Gastroesophageal sphincter (tissue), 4 donors: ENCODE results near the gene ZNHIT2. TPM values are rescaled to one million over a fixed set of nuclear protein-coding genes. Genes with fewer than 3 reads are reported as not detected.

ENCODE experiments used
- ATAC-seq: fragments of 150-250 bp; one replicate; pipeline ENCODE4 v1.9.1; 2016; ENCODE audit warnings: mild to moderate bottlenecking, moderate library complexity
- H3K27ac ChIP-seq, 4 donors: fragments of 200-600 bp; sonication (generic) in 3 of 4; 1 replicate in 3 of 4; 2 replicates in 1 of 4; pipeline ENCODE4 v1.5.1; 2016 to 2019
- H3K27me3 ChIP-seq: fragments of 200-600 bp; sonication (generic); one replicate; pipeline ENCODE4 v1.5.1; 2019
- H3K36me3 ChIP-seq, 2 donors: fragments of 200-600 bp; sonication (generic); one replicate each; pipeline ENCODE4 v1.5.1; 2019; ENCODE audit warnings: control low read depth in 1 of 2
- H3K4me1 ChIP-seq, 3 donors: fragments of 200-600 bp; sonication (generic); 1 replicate in 2 of 3; 2 replicates in 1 of 3; pipeline ENCODE4 v1.5.1; 2016 to 2019; ENCODE audit warnings: control low read depth in 2 of 3
- H3K4me3 ChIP-seq, 2 donors: fragments of 200-600 bp; sonication (generic); one replicate each; pipeline ENCODE4 v1.5.1; 2019; ENCODE audit warnings: mild to moderate bottlenecking in 1 of 2, moderate library complexity in 1 of 2
- H3K9me3 ChIP-seq, 3 donors: fragments of 200-600 bp; sonication (generic); one replicate each; pipeline ENCODE4 v1.5.1; 2017 to 2019; ENCODE audit warnings: control low read depth in 2 of 3
- CTCF ChIP-seq, 4 experiments: fragments of 200-600 bp in 2 of 4; fragments of 450-650 bp in 2 of 4; sonication (generic) in 1 of 4; IDR thresholded peaks; one replicate each; pipeline ENCODE4 v1.5.1; 2017 to 2019; ENCODE audit warnings: antibody characterized with exemption in 4 of 4, mild to moderate bottlenecking in 2 of 4, moderate library complexity in 2 of 4
- EP300 ChIP-seq: sonication (generic); formaldehyde crosslinking; IDR thresholded peaks from one replicate; pipeline ENCODE4 v1.6.1; 2017; ENCODE audit warnings: antibody characterized with exemption, mild to moderate bottlenecking
- POLR2A ChIP-seq, 2 donors: fragments of 450-650 bp; IDR thresholded peaks; one replicate each; pipeline ENCODE4 v1.6.1; 2017; ENCODE audit warnings: antibody characterized with exemption in 2 of 2, mild to moderate bottlenecking in 2 of 2, moderate library complexity in 1 of 2
- POLR2AphosphoS5 ChIP-seq: sonication (generic); formaldehyde crosslinking; IDR thresholded peaks from one replicate; pipeline ENCODE4 v1.6.1; 2017; ENCODE audit warnings: antibody characterized with exemption
- WGBS, 2 donors: methylation state at CpG; one replicate each; pipeline ENCODE4 v1.1.5; 2018; ENCODE audit warnings: low coverage in 1 of 2; 5-methylcytosine and 5-hydroxymethylcytosine counted together
- total RNA-seq, 4 donors: library from RNA; depleted of rRNA; stranded (reverse); fragments of >200 nt; gene quantifications; one replicate each; pipeline ENCODE4 v1.1.0, GENCODE V29; 2016

ZNHIT2 gene
- total RNA-seq, 4 donors from 2014 or later = 13.6 to 19.1 (median 15.4) TPM

GRCh38 chr11:65131417-65131776 lies 13.9 kb upstream of the ZNHIT2 start:
- no peaks in the 10 kb centered on the region for H3K27me3 ChIP-seq
- H3K27ac ChIP-seq = no peak overlapping the region
- TF ChIP-seq EP300 (no peak), POLR2AphosphoS5 (no peak), POLR2A (IDR thresholded peaks at IDR 0.05) (no peak), CTCF (IDR thresholded peaks at IDR 0.05) (no peak)
- no peak for ATAC-seq
- no peak overlapping the region for H3K4me3 ChIP-seq
- 57% methylated on average over 3 of the region's 3 CpGs; no CpG with 5 or more reads in 1 of the 2 donors for WGBS, 2 donors
- H3K36me3 ChIP-seq = peaks cover 0 to 67% of the 10 kb centered on the region in 2 donors
- H3K4me1 ChIP-seq = peaks cover 0 to 42% (median 11%) of the 10 kb centered on the region in 3 donors
- H3K9me3 ChIP-seq = no peaks in the 10 kb centered on the region

- Histone ChIP-seq H3K4me1 (peaks cover 0 to 36% (median 11%) of the 10 kb centered on the region in 3 donors), H3K9me3 (no peaks in the 10 kb centered on the region), H3K27ac (no peak overlapping the region), H3K27me3 (no peaks in the 10 kb centered on the region), H3K4me3 (no peak overlapping the region), H3K36me3 (peaks cover 0 to 73% of the 10 kb centered on the region in 2 donors)
- WGBS, 2 donors = 75 to 82% methylated on average over 3 to 6 of the region's 19 CpGs
- TF ChIP-seq EP300 (no peak), POLR2A (IDR thresholded peaks at IDR 0.05) (no peak), CTCF (IDR thresholded peaks at IDR 0.05) (no peak), POLR2AphosphoS5 (no peak)
- ATAC-seq = no peak
These were observed 13.3 kb upstream of the ZNHIT2 start for GRCh38 chr11:65130631-65131416.

GRCh38 chr11:65129649-65130441 lies 12.3 kb upstream of the ZNHIT2 start:
- WGBS, 2 donors = 67% methylated on average over 1 of the region's 13 CpGs; no CpG with 5 or more reads in 1 of the 2 donors
- Histone ChIP-seq H3K27ac (no peak overlapping the region), H3K4me1 (peaks cover 0 to 29% (median 11%) of the 10 kb centered on the region in 3 donors), H3K4me3 (no peak overlapping the region), H3K36me3 (peaks cover 0 to 83% of the 10 kb centered on the region in 2 donors), H3K27me3 (no peaks in the 10 kb centered on the region), H3K9me3 (no peaks in the 10 kb centered on the region)
- ATAC-seq = no peak
- no peak for TF ChIP-seq EP300

- Histone ChIP-seq H3K36me3 (peaks cover 0 to 93% of the 10 kb centered on the region in 2 donors), H3K4me3 (no peak overlapping the region), H3K9me3 (no peaks in the 10 kb centered on the region), H3K4me1 (peaks cover 0 to 32% (median 9%) of the 10 kb centered on the region in 3 donors), H3K27me3 (no peaks in the 10 kb centered on the region), H3K27ac (no peak overlapping the region)
- 67% methylated on average over 3 of the region's 15 CpGs; no CpG with 5 or more reads in 1 of the 2 donors for WGBS, 2 donors
- no peak for TF ChIP-seq POLR2AphosphoS5
- no peak for ATAC-seq
These were observed 11.0 kb upstream of the ZNHIT2 start for GRCh38 chr11:65128182-65129145.

GRCh38 chr11:65127473-65128181 lies 10.1 kb upstream of the ZNHIT2 start:
- TF ChIP-seq CTCF (IDR thresholded peaks at IDR 0.05) (no peak), POLR2A (IDR thresholded peaks at IDR 0.05) (no peak), EP300 (no peak), POLR2AphosphoS5 (no peak)
- WGBS, 2 donors = 56 to 74% methylated on average over 2 to 7 of the region's 12 CpGs
- no peak overlapping the region for H3K27ac ChIP-seq
- peaks cover 0 to 88% of the 10 kb centered on the region in 2 donors for H3K36me3 ChIP-seq
- no peaks in the 10 kb centered on the region for H3K27me3 ChIP-seq
- no peak overlapping the region for H3K4me3 ChIP-seq
- H3K4me1 ChIP-seq = peaks cover 0 to 32% (median 6%) of the 10 kb centered on the region in 3 donors
- H3K9me3 ChIP-seq = no peaks in the 10 kb centered on the region
- ATAC-seq = no peak
